HG02943 (cell line): ENCODE data around the gene PCSK5.

Experiments used
- ATAC-seq: cut with Tn5 transposase; IDR thresholded peaks from one replicate; pipeline ENCODE4 v1.9.1; 2021; ENCODE audit warnings: mild to moderate bottlenecking, low read depth, moderate library complexity; ENCODE audit not compliant: unreplicated experiment

PCSK5 gene

DNA sequence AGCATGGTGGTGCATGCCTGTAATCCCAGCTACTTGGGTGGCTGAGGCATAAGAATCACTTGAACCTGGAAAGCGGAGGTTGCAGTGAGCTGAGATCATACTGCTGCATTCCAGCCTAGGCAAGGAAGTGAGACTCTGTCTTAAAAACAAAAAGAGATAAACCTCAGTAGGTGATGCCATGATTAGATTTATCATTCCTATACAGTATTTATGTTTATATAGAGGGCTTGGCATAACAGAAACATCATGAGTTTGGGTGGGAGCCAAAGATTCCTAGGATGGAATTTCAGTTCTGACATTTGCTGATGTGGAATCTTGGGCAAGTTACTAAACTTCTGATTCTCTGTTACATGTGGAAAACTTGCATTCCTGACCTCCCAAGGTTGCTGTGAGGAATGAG is 481.4 kb downstream of the PCSK5 start:
- no peak for ATAC-seq

DNA sequence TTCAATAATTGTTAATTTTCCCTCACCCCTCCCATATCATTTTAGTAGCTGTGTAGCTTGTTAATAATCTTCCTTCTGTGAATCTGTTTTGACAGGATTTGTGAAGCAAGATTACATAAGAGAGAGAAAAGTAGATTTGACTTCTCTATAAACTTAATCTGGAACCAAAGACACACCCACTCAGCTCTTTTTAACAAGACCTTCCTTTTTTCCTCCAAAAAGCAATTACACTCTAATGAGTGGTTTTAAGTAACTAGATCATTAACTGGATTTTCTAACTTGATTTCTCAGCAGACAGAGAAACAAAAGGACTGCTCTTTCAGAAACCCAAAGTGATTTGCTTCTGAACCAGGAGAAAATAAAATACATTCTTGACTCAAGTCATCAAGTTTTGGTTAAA is 481.9 kb downstream of the PCSK5 start:
- ATAC-seq, result no peak

DNA sequence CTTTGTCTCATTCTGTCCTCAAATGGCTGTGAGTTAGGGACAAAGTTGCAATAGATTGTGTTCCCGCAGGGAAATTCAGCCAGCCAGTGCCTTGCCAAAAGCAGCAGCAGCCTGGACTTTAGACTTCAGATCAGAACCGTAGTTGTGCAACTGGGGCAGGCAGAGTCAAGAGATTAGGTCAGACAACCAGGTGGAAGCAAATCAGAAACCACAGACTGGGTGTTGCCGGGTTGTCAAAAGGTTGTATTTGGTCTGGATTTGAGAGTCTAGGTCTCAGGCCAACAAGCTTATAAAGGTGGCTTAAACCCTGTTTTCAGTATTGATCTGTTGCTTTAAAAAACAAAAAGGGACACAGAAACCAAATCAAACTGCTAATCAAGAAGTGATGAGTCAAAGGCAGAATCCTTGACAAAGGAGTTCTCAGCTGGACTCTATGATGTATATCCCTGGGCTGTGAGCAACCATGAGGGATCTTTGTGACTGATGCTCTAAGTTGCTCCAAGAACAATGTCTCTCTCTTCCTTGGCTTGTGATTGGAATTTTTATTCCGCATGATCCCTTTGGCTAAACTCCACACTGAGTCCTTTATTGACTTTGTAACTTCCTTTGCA is 482.8 kb downstream of the PCSK5 start:
- no peak for ATAC-seq

DNA sequence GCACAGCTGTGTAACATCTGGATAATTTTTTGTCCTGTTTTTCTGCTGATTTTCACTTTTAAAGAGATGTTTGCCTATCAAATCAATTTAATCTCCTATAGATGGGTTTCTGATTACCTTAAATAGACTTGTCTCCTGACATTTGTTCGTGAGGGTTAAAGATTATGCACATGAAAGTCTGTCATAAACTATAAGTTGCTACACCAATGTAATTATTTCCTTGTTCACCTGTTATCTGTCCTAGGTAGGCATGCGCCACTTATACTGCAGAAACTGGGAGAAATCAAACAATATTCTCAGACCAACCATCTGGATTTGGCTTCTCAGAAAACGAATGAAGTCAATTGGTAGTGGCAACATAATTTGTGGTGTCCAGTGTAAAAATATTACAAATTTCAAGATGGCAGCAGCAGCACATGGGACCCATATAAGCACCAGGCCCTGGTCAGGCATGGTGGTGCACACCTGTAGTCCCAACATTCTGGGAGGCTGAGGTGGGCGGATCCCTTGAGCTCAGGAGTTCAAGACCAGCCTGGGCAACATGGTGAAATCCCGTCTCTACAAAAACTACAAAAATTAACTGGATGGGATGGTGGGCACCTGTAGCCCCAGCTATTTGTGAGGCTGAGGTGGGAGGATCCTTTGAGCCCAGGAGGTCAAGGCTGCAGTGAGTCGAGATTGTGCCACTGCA is 483.5 kb downstream of the PCSK5 start:
- ATAC-seq, result no peak

DNA sequence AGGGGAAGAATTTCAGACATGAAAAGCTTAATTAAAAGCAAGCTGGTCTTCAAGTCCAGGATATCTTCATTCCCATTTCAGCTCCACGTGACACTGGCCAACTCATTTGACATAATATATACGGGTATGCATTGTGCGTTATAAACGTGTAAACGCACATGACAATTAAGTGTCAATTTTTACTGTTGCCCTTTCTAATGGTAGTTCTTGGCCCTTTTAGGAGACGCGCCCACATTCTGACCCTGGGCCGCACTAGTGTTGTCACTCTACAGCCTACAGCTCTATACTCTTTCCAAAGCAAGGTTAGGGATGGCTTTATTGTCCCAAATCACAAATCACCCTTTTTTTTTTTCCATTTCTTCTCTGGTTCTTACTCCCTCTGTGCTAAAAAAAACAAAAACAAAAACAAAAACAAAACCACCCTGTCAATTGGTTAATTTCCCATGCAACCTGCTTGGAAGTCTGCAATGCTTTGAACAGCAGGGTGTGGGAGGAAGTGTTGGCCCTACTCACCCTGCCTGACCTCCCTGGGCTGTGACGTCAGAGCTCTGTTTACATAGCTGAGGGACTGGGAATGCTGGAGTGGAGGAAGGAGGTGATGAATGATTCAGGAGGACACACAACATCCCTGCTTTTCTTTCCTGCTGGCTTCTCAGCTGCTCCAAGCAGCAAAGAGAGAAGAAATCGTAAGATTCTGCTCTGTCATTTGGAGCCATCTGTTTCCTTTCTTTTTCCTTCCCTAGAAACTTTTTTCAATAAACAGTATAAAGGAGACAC is 484.5 kb downstream of the PCSK5 start:
- ATAC-seq, result no peak

DNA sequence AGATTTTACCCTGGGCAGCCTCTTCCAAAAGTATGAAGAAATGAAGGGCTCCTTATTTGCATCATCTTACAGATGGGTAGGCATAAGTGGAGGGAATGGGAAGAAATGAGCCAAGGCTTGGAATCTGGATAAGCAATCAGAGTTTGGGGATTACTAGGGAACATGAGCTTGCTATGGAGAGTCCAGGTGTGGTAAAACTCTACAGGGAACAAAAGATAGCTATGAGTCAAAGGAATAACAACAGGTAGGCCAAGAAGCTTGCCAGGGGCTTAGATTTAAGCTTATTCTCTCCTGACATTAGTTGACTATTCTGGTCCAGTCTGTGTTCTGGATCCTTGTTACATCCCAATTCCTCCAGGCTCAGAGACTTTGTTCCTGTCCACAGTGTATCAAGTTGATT is 487.3 kb downstream of the PCSK5 start:
- ATAC-seq, result no peak

DNA sequence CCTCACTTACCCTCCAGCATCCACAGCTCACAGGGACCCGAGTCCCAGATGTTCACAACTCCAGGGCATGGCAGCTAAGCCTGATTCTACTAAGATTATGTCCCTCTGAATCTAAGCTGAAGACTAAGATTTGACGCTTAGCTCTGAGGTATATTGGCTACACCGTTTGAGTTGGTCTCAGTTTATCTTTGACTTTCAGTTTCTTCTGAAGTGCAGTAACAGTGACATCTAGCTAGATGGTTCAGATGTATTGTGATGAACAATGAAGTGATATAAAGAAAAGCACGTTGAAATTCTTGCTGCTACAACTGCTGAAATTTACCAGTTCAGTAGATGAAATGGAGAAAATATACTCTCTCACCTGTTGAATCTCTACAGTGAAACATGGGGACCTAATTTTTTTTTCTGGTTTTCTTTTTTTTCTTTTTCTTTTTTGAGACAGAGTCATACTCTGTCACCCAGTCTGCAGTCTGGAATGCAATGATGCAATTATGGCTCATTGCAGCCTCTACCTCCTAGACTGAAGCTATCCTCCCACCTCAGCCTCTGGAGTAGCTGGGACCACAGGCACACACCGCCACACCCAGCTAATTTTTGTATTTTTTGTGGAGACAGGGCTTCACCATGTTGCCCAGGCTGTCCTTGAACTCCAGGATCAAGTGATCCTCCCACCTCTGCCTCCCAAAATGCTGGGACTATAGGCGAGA is 488.0 kb downstream of the PCSK5 start:
- no peak for ATAC-seq

DNA sequence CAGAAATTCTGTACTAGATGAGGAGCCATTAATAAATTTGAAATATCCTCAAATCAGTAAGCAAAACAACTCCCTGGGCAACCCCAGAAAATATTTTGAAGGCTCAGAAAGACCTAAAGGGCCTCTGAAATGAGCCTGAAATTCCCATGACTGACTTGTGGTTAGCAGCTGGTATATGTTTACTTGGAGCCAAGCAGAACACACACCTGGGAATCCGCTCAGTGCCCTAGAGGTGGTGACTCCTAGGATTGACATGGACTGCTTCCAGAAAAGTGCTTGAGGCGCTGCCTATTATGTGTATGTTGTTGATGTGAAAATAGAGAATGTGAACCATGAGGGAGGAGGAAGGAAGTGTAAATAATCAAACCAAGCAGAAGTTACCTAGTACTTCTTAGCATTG is 489.0 kb downstream of the PCSK5 start:
- ATAC-seq, result no peak

DNA sequence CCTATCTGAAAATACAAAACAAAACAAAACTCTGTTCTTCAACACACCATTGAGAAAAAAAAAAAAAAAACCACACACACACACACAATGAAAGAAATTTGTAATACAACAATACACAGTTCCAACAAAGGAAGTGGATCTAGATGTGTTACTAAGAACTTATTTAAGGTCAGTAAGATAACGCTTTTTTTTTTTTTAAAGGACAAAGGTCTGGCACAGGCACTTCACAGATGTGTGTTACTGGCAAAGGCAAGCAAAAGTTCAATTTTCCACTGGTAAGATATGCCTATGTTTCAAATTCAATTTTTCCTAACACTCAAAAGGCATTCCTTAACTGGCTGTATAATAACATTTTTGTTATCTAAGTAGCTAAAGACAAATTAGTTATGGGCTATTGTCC is 500.2 kb downstream of the PCSK5 start:
- ATAC-seq, result no peak

DNA sequence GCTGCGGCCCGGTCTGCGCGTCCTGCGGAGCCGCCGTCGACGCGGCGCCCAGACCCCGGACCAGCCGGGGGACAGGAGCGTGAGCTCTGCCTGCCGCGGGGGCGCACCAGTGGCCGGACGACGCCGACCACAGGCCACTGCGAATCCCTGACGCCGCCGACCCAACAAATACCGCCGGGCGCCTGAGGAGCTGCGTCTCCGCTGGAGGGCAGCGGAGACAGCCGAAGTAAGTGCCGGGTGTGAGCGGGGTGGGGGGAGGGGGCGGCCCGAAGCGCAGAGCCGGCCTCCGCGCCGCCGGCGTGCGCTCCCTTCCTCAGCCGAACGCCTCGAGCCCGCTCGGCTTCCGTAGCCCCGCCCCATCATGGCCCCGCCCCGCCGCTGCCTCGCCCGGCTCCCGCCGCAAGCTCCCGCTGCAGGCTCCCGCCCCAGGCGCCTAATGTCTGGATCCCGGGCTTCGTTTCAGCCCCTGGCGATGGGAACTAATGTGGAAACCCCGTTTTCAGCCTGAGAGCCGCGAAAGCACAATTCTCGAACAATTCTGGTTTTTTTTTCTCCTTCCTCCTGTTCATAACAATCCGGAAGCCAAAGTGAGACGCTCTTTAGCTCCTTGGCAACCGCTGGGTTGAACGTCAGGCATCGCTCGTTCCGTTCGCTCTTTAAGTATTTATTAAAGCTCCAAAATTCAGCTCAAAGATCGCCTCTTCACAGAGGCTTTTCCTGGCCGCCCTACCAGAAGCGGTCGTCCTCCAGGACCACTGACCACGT is 503.9 kb downstream of the PCSK5 start, which contains the start of gene RFK:
Gene RFK, minus strand, starts transcription at position 232 of the 765 bp plus-strand sequence. CDS start 255 bp downstream, outside the sequence.
- ATAC-seq, result peak; percentile 71

DNA sequence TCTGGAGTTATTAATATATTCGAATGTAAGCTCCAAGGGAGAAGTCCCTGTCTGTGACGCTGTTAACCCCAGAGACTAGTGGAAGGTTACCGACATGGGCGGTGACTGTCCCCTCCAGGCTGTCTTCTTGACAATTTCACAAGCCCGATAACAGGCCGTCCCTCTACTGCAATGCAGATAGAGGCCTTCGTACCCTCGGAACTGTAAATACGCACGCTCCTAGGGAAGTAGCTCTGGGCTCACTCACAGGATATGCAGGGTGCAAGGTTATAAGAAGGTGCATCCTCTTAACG is 504.4 kb downstream of the PCSK5 start:
- peak; percentile 56 for ATAC-seq

DNA sequence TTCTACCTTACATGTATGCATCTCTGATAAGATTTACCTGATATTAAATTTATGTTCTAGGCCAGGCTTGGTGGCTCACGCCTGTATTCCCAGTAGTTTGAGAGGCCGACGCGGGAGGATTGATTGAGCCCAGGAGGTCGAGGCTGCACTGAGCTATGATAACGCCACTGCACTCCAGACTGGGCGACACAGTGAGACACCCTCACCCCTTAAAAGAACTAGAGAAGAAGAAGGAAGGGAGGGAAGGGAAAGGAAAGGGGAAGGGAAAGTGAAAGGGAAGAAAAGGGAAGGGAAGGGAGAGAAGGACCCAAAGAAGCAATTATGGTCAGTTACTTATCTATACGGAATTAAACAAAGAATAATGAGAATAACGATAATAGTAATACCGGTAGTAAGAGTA is 504.9 kb downstream of the PCSK5 start:
- ATAC-seq, result no peak

DNA sequence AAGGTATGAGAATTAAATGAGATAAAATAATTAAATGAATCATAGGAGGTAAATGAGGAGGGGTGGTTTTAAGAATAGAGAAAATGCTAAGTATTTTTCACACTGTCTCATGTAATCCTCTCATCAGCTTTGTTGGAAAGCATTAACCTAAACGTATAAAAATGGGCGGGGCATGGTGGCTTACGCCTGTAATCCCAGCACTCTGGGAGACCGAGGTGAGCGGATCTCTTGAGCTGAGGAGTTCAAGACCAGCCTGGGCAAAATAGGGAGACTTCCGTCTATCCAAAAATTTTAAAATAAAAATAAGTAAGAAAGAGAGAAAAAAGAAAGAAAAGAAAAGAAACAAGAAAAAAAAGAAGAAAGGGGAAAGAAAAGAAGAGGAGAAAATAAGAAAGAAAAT is 505.7 kb downstream of the PCSK5 start:
- no peak for ATAC-seq

DNA sequence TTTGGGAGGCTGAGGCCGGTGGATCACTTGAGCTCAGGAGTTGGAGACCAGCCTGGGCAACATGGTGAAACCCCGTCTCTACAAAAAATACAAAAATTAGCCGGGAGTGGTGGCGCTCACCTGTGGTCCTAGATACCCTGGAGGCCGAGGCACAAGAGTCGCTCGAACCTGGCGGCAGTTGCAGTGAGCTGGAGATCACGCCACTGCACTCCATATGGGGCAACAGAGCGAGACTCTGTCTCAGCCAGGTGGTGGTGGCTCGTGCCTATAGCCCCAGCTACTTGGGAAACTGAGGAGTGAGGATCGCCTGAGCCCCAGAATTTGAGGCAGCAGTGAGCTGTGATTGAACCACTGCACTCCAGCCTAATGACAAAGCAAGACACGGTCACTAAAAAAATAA is 506.1 kb downstream of the PCSK5 start:
- ATAC-seq, result no peak

DNA sequence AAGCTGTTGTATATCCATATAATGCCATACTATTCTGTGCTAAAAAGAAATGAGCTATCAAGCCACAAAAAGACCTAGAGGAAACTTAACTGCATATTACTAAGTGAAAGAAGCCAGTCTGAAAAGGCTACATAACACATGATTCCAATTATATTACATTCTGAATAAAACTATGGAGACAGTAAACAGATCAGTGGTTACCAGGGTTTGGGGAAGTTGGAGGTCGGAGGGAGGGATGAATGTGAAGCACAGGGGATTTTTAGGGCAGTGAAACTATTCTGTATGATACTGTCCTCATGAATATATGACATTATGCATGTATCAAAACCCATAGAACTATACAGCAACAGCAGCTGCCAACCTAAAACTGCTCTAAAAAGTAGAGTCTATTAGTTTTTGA is 509.4 kb downstream of the PCSK5 start:
- ATAC-seq, result no peak

DNA sequence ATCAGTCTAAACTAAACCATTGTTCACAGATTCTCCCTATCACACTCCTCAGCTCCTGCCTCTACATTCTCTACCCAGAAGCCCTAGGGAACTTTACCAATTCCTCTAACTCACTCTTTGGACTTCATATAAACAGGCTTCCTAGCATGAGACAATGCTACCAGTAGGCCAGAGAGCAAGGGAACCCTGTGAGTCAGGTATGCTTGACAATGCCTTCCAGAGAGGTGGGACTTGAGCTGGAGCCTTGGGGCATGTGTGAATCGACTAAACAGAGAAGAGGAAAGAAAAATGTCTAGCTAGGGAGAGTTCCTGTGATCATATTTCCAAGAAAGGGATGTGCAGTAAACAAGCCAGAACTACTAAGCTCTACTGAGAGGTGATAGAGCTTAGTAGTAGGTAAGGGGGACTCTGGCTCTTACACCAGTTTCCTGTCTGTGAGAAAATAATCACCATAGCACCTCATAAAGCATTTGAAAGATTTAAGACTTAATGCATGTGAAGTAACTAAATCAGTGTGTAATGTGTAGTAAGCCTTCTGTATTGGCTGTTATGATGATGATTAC is 510.1 kb downstream of the PCSK5 start:
- no peak for ATAC-seq

DNA sequence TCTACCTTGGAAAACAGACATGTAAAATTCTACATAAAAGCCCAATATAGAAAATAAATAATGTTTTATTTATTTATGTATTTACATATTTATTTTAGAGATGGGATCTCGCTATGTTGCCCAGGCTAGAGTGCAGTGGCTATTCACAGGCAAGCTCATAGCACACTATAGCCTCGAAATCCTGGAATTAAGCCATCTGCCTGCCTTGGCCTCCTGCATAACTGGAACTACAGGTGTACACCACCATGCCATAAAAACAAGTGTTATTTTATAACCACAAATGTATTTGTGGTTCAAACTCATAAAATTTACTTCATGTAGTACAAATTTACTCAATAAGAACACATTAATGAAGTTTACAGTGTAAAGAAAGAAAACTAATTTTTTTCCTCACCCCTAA is 510.7 kb downstream of the PCSK5 start:
- no peak for ATAC-seq

DNA sequence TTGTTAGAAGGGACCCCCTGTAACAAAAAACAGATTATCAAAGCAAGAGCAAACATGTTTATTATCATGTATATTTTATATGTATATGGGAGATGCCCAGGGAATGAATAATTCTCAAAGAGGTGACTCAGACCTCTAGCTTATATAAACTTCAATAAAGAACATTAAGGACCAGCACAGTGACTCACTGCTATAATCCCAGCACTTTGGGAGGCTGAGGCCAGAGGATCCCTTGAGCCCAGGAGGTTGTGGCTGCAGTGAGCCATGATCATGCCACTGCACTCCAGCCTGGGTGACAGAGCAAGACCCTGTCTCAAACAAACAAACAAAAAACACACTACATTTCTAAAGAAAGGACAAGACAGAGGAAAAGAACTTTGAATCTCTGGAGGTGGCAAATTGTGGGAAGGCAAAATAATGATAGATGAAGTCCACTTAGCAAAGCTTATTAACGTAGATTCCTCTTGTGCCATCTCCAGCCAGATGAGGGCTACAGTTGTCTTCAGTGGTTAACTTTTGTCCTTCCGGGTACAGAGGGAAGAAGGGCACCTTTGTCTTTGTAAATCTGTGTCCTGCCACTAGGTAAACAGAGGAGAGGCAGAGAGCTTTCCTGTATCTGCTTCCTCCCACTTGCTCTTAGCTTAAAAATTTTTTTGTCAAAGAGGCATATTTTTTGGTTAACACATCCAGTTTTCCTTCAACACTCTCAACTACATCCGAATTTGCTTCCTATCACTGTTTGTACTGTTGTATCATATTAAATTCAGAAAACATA is 511.3 kb downstream of the PCSK5 start:
- ATAC-seq, result no peak

DNA sequence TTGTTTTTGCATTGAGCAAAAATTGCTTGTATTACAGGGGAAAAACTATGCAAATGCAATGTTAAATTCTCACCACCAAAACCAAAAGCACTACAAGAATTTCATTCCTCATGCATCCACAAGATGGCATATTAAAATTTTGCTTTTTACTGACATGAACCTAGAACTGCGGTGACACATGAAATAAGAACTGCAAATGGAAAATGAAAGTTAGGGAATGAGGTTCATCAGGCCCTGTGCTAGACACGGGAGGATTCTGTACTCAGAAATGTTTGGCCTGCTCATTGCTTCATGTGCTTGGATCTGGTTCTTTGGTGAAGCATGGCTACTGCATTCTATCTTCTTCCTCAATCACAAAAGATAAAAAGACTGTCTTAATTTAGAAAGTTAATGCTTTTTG is 512.9 kb downstream of the PCSK5 start:
- peak; percentile 91 for ATAC-seq
